GM19023 (cell line): Measurements from ENCODE around the gene RCC1.
"Not testable (repeated sequence)": the region's sequence is repeated elsewhere in the genome, so short reads cannot be mapped to it uniquely, and the experiment has no call there.

Experiments
- ATAC-seq: cut with Tn5 transposase; IDR thresholded peaks from one replicate; pipeline ENCODE4 v1.9.1; 2021; ENCODE audit warnings: mild to moderate bottlenecking, moderate library complexity; ENCODE audit not compliant: unreplicated experiment

Gene RCC1

DNA sequence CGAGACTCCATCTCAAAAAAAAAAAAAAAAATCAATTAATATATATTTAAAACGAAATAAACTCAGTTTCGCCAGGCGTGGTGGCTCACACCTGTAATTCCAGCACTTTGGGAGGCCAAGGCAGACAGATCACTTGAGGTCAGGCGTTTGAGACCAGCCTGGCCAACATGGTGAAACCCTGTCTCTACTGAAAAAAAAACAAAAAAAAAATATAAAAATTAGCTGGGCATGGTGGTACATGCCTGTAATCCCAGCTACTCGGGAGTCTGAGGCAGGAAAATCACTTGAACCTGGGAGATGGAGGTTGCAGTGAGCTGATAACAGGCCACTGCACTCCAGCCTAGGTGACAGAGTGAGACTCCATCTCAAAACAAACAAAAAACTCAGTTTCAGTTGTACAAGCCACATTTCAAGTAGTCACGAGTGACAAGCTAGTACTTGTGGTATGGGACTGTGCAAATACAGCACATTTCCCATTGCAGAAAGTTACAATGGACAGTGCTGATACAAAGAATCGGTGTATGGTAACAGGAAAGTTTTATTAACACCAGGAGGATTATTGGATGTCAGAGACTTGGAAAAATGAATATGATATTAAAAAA lies 35.7 kb downstream of the RCC1 start:
- not testable (repeated sequence) for ATAC-seq

DNA sequence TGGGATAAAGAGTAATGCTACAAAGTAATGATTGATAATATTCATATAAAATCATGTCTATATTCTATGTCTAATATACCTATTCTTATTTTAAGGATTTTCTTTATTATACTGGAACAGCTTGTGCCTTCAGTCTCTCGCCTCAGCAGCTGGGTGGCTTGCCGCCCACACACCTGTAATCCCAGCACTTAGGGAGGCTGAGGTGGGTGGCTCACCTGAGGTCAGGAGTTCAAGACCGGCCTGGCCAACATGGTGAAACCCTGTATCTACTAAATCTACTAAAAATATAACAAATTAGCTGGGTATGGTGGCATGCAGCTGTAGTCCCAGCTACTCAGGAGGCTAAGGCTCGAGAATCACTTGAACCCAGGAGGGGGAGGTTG lies 39.4 kb downstream of the RCC1 start:
- no peak for ATAC-seq

DNA sequence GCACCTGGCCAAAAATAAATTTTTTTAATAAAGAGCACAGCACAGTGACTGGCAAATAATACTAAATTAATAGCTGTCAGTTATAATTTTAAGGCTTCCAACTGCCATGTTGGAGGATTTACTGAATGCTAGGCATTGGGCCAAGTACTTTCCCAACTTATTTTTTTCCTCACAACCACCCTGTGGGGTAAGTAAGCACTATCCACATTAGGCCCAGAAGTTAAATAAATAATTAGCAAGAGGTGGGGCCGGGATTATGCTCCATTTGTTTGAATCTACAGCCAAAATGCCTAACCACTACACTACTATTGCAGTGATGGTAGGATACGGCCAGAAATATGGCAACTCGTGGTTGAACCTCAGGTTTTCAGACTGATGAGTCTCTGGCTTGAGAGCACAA lies 42.5 kb downstream of the RCC1 start:
- ATAC-seq, result no peak

DNA sequence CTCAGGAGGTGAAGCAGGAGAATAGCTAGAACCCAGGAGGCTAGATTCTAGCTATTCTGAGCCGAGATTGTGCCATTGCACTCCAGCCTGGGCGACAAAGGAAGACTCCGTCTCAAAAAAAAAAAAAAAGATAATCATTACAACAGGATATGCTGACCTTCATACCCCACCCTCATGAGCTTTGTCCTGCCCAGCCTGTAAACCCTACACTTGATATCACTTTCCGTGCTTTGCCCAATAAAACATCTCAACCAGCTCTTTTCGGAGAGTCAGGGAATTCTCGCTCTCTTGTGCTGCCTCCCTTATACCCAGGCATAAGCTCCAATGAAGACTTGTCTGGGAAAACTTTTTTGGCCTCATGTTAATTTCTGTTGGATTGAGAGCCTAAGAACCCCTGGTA lies 45.5 kb downstream of the RCC1 start:
- ATAC-seq, result no peak

DNA sequence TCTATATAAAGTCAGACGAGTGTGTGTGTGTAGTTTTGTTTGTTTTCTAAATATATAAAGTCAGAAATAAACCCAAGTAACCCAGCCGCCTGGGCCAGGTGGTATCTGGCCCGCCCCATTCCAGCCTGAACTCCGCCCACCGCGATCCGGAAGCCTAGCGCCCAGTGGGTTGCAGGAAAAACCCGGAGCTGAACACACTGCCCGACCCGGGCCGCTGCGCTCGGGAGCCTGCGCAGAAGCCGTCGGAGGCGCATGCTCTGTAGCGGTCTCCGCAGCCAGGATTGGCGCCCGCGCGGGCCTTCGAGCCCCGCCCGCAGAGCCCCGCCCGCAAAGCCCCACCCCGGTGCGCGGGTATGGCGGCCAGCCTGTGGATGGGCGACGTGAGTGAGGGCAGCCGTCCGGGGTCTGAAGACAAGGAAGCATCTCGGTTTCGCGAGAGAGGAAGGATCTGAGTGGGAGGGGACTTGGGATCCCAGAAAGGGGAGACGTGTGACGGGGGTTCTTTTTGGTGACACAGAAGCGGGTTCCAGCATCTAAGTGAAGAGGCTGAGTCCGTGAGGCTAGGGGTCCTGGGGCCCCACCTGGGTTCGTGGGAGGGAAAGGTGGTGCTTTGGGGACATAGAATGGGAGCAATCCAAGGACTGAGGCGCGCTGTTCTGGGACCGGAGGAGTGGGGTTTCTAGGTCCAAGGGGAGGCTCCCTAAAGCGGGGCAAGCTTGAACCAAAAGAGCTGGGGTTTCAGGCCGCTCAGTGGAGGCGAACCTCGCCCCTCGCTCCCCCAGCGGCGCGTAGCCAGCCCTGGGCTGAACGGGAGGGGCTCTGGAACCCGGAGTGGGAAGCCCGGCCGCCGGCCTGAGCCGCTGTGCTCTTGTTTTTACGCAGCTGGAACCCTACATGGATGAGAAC lies 47.2 kb downstream of the RCC1 start, which contains the start of gene TRNAU1AP:
TRNAU1AP (plus strand) TSS at position 328 of the 906 bp plus-strand sequence; CDS start at position 354, 26 bp downstream.
- ATAC-seq, result peak; percentile 86

DNA sequence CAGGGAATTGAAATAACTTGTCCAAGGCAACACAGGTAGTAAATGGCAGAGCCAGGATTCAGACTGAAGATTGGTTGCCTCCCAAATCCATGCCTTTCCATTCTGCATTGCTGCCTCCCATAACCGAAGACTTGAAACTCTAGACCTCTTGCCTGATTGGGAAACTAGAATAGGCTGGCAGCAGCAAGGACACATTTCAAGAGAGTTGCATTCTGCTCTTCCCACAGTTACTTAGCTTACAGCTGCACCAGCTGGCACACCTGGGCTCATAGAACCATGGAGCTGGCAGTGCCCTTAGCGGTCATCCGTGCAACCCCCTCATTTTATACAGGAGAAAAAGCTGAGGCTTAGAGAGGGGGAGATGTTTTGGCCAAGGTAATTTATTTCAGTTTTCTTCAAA lies 55.0 kb downstream of the RCC1 start:
- no peak for ATAC-seq

DNA sequence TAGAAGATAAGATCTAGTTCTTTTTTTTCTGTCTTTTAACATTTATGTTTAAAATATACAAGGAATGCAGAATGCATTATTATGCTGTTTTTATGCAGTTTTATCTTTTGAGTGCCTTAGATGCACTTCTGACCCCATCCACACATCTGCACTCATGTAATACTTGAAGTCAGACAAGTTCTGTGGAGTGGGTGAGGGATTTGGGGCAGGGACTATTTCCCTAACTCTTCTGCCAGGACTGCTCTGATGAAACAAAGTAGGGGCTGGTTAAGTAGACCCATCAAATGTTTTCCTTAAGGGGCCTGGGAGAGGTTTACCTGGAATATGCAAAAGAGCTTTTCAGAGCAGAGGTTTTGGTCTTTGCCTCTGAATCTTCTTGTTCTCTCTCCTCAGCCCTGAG lies 58.5 kb downstream of the RCC1 start:
- ATAC-seq, result no peak

DNA sequence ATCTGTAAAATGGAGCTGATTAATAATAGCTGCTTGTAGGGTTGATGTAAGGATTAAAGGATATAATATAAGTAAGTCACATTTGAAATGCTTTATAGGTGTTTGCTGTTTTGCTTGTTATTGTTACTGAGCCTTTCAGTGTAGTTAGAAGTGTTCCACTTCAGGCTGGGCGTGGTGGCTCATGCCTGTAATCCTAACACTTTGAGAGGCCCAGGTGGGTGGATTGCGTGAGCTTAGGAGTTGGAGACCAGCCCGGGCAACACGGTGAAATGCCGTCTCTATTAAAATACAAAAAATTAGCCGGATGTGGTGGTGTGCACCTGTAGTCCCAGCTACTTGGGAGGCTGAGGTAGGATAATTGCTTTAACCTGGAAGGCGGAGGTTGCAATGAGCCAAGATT lies 59.2 kb downstream of the RCC1 start:
- no peak for ATAC-seq

DNA sequence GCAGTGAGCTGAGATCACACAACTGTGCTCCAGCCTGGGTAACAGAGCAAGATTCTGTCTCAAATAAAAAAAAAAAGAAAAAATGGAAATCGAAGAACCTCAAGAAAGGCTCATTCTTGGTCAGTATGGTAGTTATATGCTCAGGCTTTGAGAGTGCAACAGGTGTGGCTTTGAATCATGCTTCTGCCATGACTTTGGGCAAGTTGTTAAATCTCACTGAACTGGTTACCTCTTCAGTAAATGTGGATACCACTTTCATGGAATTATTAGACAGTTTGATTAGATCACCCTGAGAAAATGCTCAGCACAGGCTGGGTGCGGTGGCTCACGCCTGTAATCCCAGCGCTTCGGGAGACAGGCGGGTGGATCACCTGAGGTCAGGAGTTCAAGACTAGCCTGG lies 59.9 kb downstream of the RCC1 start:
- no peak for ATAC-seq

DNA sequence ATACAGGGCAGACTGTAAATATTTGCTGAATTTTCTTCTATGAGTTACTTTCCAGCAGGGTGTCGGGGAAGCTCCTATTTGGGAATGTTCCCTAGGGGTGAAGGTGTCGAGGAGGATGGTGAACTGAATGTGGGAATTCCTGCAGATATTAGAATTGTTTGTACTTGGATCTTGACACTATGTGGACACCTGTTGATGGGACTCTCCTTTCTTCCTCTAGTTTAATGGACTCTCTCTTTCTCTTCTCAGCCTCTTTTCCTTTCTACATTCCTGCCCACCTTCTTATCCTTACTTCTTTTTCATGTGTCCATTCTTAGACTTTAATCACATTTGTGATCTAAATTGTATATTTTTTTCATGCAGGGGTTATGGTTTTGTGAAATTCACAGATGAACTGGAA lies 61.1 kb downstream of the RCC1 start:
- ATAC-seq, result no peak

DNA sequence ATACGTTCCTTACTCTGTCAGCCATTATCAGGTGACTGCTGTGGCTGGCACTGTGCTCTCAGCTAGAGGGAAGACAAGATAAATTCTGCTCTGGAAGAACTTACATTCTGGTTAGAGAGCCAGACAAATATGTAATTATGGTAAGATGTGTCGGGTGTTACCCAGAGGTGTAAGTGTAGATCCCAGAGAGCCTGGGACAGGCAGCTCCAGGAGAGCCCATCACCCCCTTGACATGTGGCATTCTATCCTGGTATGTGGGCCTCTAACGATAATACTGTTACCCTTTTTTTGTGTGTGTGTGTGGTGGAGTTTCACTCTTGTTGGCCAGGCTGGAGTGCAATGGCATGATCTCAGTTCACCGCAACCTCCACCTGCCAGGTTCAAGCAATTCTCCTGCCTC lies 66.1 kb downstream of the RCC1 start:
- no peak for ATAC-seq

DNA sequence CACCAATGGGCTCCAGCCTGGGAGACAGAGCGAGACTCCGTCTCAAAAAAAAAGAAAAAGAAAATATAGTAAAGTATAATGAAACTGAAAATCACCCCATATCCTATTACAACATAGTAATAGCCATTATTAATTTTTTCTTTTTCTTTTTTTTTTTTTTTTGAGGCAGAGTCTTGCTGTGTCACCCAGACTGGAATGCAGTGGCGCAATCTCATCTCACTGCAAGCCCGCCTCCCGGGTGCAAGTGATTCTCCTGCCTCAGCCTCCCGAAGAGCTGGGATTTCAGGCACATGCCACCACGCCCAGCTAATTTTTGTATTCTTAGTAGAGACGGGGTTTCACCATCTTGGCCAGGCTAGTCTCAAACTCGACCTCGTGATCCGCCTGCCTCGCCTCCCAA lies 67.0 kb downstream of the RCC1 start:
- not testable (repeated sequence) for ATAC-seq

DNA sequence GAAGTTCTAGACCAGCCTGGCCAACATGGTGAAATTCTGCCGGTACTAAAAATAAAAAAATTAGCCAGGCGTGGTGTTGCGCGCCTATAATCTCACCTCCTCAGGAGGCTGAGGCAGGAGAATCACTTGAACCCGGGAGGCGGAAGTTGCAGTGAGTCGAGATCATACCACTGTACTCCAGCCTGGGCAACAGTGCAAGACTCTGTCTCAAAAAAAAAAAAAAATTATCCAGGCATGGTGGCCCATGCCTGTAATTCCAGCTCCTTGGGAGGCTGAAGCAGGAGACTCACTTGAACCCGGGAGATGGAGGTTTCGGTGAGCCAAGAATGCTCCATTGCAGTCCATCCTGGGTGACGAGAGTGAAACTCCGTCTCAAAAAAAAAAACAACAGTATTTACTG lies 67.7 kb downstream of the RCC1 start:
- ATAC-seq, result no peak

DNA sequence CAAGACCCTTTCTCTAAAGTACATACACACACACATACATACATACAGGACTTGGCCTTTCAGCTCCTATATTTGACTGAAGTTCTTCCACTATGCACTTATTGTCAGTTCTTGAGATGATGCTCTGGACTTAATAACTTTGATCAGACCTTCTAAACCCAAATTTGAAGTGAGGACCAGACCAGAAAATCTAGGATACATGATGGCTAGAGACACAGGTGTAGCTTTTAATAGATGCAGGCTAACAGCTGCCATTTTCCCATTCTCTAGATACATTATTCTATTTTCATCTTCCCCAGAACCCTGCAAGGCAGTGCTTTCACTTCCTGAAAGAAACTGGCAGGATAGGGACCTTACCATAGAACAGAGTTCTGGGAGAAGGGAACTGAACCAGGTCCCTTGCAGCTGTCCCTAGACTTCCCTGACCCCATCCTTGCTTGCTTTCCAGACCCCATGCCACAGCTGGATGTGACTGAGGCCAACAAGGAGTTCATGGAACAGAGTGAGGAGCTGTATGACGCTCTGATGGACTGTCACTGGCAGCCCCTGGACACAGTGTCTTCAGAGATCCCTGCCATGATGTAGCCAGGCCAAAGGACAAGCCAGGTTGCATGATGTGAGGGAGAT lies 71.3 kb downstream of the RCC1 start:
- ATAC-seq, result no peak

DNA sequence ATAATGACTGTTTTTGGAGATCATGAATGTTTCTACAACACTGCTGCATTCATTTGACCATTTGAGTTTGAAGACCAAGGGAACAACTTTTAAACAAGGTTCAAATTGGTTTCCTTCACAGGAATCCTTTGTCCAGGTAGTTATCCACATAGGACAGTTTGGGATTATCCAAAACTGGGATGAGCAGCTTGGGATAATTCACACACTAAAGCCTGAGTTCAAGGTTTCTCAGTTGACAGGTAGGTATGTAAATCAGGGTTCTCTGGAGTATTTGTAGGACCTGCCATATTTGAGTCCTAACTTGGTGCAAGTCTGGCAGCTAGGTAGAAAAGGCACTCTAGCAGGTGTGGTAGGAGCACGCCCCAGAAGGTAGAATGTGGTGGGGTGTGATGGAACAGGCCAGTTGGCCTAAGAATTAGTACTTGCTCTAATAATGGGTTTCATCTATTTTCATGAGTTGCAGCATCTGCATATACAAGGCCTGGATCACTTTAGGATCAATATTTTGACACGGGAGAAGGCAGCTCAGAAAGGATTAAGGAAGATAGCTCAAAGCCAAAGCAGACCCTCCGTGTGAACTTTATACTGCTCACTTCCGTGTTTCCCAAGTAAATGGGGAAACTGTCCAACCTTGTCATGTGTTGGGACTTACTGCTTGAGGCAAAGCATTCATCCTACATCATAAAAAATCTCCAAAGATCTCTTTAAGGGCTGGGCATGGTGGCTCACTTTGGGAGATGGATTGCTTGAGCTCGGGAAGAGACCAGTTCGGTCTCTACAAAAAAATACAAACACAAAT lies 72.1 kb downstream of the RCC1 start:
- ATAC-seq, result no peak

DNA sequence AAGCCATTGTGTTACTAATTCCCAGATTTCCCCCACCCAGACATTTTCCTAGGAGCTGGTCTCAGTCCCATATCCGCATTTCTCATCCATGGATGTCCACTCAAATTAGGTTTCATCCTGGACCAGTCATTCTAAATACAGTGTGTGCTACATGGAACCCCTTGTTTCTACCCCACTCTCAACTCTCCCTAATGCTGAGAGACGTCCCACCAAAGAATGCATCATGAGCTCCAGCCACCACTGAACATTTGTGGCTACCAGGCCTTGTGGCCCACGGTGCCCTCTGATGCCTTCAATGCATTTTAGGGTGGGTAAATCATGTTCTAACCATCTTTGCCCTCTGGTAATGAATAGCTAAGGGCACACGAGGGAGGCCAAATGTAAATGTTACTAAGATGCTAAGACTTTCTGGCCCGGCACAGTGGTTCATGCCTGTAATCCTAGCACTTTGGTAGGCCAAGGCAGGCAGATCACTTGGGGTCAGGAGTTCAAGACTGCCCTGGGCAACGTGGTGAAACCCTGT lies 72.9 kb downstream of the RCC1 start:
- ATAC-seq, result no peak

DNA sequence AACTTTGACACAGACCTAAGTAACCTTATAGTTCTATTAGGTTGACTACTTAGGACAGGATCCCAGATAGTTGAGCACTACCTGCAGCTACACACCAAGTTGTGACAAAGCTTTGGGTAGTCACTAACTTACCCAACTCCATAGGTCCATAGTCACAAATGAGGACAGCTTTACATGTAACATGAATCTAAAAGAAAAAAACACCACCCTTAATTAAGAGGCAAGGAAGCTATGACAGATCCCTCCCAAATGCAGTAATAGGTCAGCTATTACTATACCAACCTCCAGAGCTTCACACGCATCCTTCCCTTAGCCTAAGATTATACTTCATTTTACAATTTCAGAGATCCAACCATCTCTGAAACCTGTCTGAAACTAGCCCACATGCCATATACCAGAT lies 73.6 kb downstream of the RCC1 start:
- no peak for ATAC-seq

DNA sequence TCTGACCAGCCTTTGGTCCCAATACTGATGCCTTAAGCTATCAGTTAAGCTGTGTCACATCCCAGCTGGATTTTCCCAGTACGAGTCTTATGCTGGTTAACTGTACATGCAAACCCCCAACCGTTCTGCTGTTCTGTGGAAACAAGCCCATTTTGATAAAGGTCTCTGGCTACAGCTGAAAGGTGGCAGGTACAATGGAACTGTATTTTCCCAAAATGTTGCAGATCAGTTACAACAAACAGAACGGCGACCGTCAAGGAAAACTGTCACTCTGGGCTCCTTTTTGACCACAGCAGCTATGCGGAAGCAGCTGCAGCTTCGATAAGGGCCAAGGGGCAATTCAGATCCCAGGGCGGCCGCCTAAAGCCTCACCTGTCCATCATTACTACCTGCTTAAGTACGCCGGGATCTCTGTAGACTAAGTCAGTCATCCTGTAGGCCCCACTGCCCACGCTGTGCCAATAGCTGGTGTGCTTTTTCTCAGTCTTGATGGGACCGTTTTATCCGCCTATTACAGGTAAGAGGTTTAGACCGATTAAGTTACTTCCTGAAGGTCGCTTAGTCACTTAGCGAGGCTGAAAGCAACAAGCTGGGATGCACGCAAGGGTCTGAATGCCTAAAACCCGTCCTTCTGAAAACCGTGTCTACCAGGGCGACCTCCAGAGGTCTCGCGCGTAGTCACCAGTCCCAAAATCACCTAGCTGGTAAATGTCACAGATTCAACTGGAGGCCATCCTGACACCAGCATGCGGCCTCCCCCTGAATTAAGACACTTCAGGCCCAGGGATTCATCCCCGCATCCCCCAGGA lies 75.1 kb downstream of the RCC1 start:
- ATAC-seq, result peak; percentile 30

DNA sequence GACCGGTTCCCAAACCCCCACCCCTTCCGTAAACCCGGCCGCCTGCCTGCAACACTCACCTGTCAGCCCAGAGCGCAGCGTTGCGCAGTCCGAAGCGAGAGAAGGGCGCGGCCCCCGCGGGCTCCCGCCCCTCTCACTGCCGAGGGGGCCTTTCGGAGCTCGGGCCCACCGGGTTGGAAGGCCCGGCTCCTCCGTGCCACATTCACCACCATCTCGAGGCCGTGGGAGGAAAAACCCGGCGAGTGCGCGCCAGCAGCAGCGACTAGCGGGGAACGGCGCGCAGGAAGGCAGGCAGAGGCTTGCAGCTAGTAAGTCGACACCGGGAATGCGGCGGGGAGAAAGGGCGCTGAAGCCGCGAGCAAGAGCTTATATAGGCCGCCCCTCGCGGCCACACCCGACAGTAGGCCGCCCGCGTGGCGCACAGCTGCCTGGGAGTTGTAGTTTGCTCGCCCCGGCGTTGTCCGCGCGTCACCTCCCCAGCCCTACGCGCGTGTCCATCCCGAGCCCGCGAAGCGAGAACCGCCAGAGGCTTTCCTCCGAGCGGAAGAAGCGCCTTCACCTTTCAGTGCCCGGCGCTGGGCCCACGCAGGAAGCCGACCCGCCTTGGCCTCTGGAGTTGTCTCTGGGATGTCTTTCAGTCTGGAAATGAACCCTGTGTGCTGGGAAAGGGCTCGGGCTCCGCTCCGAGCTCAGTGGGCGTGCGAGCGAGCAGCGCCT lies 75.8 kb downstream of the RCC1 start:
- peak; percentile 91 for ATAC-seq

DNA sequence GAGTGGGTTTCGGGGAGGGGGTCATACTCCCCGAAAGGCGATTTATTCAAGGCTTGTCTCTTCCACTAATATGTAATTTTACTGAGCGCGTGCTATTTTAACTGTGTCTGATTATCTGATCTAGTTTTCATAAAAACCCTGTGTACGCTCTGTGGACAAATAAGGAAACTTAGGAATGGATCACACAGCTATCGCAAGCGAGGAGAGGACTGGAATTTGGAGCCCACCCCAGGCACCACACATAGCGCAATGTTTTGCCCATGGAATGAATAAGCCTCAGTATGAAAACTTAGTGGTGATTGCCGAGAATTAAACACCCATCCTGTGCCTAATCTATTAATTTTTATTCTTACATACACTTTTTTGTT lies 76.4 kb downstream of the RCC1 start:
- no peak for ATAC-seq
